Stimulated activated naive CD8-positive, alpha-beta T cell treated with anti-CD3 and anti-CD28 coated beads, Interleukin-15, amount 100 ng/mL, for 72 hours (primary cell): ENCODE data around the gene DEFB123.

Source experiments
- ATAC-seq: fragments of 150-1000 bp; cut with Tn5 transposase; 2 replicates; pipeline ENCODE4 v1.10.0; 2021; ENCODE audit warnings: mild to moderate bottlenecking, moderate library complexity
- DNase-seq, 2 donors: peaks; one replicate each; pipeline ENCODE4 v3.0.0; 2021 to 2022
- H3K27ac Mint-ChIP-seq, 2 donors: one replicate each; pipeline ENCODE4 v1.8.0; 2022; ENCODE audit warnings: mild to moderate bottlenecking in 2 of 2, mixed read lengths in 2 of 2, moderate library complexity in 2 of 2
- H3K27me3 Mint-ChIP-seq: one replicate; pipeline ENCODE4 v1.8.0; 2022; ENCODE audit warnings: mixed read lengths
- H3K4me1 Mint-ChIP-seq: one replicate; pipeline ENCODE4 v1.8.0; 2022; ENCODE audit warnings: mild to moderate bottlenecking, mixed read lengths
- H3K4me3 Mint-ChIP-seq, 2 donors: one replicate each; pipeline ENCODE4 v1.8.0; 2022; ENCODE audit warnings: mild to moderate bottlenecking in 2 of 2, mixed read lengths in 2 of 2, moderate library complexity in 1 of 2
- H3K9me3 Mint-ChIP-seq, 2 donors: one replicate each; pipeline ENCODE4 v1.8.0; 2022; ENCODE audit warnings: mixed read lengths in 2 of 2

DEFB123 gene

GRCh38 chr20:31490752-31491151 is 50.3 kb downstream of the DEFB123 start:
- Mint-ChIP-seq H3K27me3 (peaks cover 44% of the 10 kb centered on the region), H3K4me3 (no peak overlapping the region), H3K9me3 (no peaks in the 10 kb centered on the region), H3K4me1 (peaks cover 8% of the 10 kb centered on the region), H3K27ac (no peak overlapping the region)
- DNase-seq, result no peak
- ATAC-seq, result no peak

GRCh38 chr20:31494131-31494530 is 53.7 kb downstream of the DEFB123 start:
- peaks cover 41% of the 10 kb centered on the region for H3K27me3 Mint-ChIP-seq
- H3K9me3 Mint-ChIP-seq, result no peaks in the 10 kb centered on the region
- H3K4me1 Mint-ChIP-seq, result no peaks in the 10 kb centered on the region
- no peak overlapping the region for H3K27ac Mint-ChIP-seq
- ATAC-seq (no peak), DNase-seq (no peak)
- H3K4me3 Mint-ChIP-seq, result no peak overlapping the region

GRCh38 chr20:31496761-31497295 is 56.4 kb downstream of the DEFB123 start:
- no peaks in the 10 kb centered on the region for H3K4me1 Mint-ChIP-seq
- no peak for DNase-seq
- ATAC-seq, result no peak

GRCh38 chr20:31497838-31498540 is 57.6 kb downstream of the DEFB123 start:
- no peaks in the 10 kb centered on the region for H3K4me1 Mint-ChIP-seq
- peaks cover 33% of the 10 kb centered on the region for H3K27me3 Mint-ChIP-seq
- H3K27ac Mint-ChIP-seq, result no peak overlapping the region
- no peak for ATAC-seq
- H3K9me3 Mint-ChIP-seq, result no peaks in the 10 kb centered on the region
- DNase-seq, result no peak
- H3K4me3 Mint-ChIP-seq, result no peak overlapping the region

More at GRCh38 chr20:31496761-31497295, 56.4 kb downstream of the DEFB123 start:
- Mint-ChIP-seq H3K9me3 (no peaks in the 10 kb centered on the region), H3K4me3 (no peak overlapping the region), H3K27me3 (peaks cover 33% of the 10 kb centered on the region), H3K27ac (no peak overlapping the region)
